Type B pancreatic cell (in vitro differentiated cells): ENCODE results near the gene PDE3A. TPM values are rescaled to one million over a fixed set of nuclear protein-coding genes. Genes with fewer than 3 reads are reported as not detected.

Experiments used
- DNase-seq: peaks from one replicate; pipeline ENCODE4 v3.0.0; 2021; ENCODE audit warnings: mixed read lengths; ENCODE audit not compliant: unreplicated experiment; ENCODE audit errors: extremely low spot score
- H3K27ac Mint-ChIP-seq: 2 replicates; pipeline ENCODE4 v1.8.0; 2021; ENCODE audit warnings: mild to moderate bottlenecking, mixed read lengths
- H3K27me3 Mint-ChIP-seq: 2 replicates; pipeline ENCODE4 v1.8.0; 2021; ENCODE audit warnings: mixed read lengths
- H3K36me3 Mint-ChIP-seq: 2 replicates; pipeline ENCODE4 v1.8.0; 2021; ENCODE audit warnings: mixed read lengths
- H3K4me1 Mint-ChIP-seq: one replicate; pipeline ENCODE4 v1.8.0; 2021; ENCODE audit warnings: mixed read lengths; ENCODE audit not compliant: unreplicated experiment
- H3K4me3 Mint-ChIP-seq: 2 replicates; pipeline ENCODE4 v1.8.0; 2021; ENCODE audit warnings: mild to moderate bottlenecking, mixed read lengths
- H3K9me3 Mint-ChIP-seq: 2 replicates; pipeline ENCODE4 v1.8.0; 2021; ENCODE audit warnings: mixed read lengths
- total RNA-seq: library from RNA; stranded (reverse); gene quantifications from 2 replicates; pipeline ENCODE4 v1.2.1, GENCODE V29; 2021; ENCODE audit warnings: low replicate concordance
- TF ChIP-seq, protein P1 (sequence below): fragments of 200-600 bp; sonication (generic); conservative IDR thresholded peaks from 2 replicates; pipeline ENCODE4 v1.5.0; 2021; ENCODE audit warnings: antibody characterized with exemption, mild to moderate bottlenecking

The PDE3A gene
- total RNA-seq, 1 donor from 2014 or later = 19.7 TPM

- Mint-ChIP-seq H3K27me3 (no peaks in the 10 kb centered on the region), H3K4me1 (no peaks in the 10 kb centered on the region), H3K4me3 (no peak overlapping the region), H3K27ac (peak overlapping the region; percentile 33), H3K36me3 (no peaks in the 10 kb centered on the region), H3K9me3 (no peaks in the 10 kb centered on the region)
- TF ChIP-seq, protein P1, sequence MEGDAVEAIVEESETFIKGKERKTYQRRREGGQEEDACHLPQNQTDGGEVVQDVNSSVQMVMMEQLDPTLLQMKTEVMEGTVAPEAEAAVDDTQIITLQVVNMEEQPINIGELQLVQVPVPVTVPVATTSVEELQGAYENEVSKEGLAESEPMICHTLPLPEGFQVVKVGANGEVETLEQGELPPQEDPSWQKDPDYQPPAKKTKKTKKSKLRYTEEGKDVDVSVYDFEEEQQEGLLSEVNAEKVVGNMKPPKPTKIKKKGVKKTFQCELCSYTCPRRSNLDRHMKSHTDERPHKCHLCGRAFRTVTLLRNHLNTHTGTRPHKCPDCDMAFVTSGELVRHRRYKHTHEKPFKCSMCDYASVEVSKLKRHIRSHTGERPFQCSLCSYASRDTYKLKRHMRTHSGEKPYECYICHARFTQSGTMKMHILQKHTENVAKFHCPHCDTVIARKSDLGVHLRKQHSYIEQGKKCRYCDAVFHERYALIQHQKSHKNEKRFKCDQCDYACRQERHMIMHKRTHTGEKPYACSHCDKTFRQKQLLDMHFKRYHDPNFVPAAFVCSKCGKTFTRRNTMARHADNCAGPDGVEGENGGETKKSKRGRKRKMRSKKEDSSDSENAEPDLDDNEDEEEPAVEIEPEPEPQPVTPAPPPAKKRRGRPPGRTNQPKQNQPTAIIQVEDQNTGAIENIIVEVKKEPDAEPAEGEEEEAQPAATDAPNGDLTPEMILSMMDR = no peak
- DNase-seq = no peak
Observed at GRCh38 chr12:20420557-20420956, 52.2 kb downstream of the PDE3A start.

GRCh38 chr12:20421421-20421820, 53.1 kb downstream of the PDE3A start:
- DNase-seq = no peak
- peak overlapping the region; percentile 14 for H3K27ac Mint-ChIP-seq
- H3K9me3 Mint-ChIP-seq = no peaks in the 10 kb centered on the region
- no peaks in the 10 kb centered on the region for H3K4me1 Mint-ChIP-seq
- TF ChIP-seq, protein P1 = no peak
- H3K27me3 Mint-ChIP-seq = no peaks in the 10 kb centered on the region
- no peak overlapping the region for H3K4me3 Mint-ChIP-seq
- no peaks in the 10 kb centered on the region for H3K36me3 Mint-ChIP-seq

DNA sequence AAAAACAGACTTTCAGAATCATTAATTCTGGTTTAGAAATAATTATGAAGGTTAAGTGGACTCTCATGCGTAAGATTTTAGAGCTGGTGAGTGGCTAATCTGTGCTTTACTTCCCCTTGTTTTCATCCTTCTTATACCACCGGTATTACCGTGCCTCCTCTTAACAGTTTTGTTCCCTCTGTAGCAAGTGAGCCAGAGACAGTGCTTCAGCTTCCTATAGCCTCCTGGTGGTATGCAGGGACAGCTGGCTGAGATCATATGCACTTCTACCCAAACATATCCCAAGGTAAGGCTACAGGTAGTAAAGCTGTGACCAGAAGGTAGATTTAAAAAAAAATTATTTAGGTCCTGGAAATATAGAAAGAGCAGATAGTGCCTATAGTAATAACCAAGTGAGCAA, 55.2 kb downstream of the PDE3A start:
- H3K36me3 Mint-ChIP-seq = peaks cover 5% of the 10 kb centered on the region
- DNase-seq = no peak
- H3K4me3 Mint-ChIP-seq = no peak overlapping the region
- H3K27ac Mint-ChIP-seq = no peak overlapping the region
- no peaks in the 10 kb centered on the region for H3K27me3 Mint-ChIP-seq
- no peaks in the 10 kb centered on the region for H3K9me3 Mint-ChIP-seq
- TF ChIP-seq, protein P1 = no peak
- H3K4me1 Mint-ChIP-seq = no peaks in the 10 kb centered on the region

GRCh38 chr12:20424841-20425240, 56.5 kb downstream of the PDE3A start:
- no peaks in the 10 kb centered on the region for H3K4me1 Mint-ChIP-seq
- H3K27ac Mint-ChIP-seq = no peak overlapping the region
- no peaks in the 10 kb centered on the region for H3K27me3 Mint-ChIP-seq
- TF ChIP-seq, protein P1 = no peak
- peaks cover 7% of the 10 kb centered on the region for H3K36me3 Mint-ChIP-seq
- no peak overlapping the region for H3K4me3 Mint-ChIP-seq
- H3K9me3 Mint-ChIP-seq = no peaks in the 10 kb centered on the region
- DNase-seq = no peak

DNA sequence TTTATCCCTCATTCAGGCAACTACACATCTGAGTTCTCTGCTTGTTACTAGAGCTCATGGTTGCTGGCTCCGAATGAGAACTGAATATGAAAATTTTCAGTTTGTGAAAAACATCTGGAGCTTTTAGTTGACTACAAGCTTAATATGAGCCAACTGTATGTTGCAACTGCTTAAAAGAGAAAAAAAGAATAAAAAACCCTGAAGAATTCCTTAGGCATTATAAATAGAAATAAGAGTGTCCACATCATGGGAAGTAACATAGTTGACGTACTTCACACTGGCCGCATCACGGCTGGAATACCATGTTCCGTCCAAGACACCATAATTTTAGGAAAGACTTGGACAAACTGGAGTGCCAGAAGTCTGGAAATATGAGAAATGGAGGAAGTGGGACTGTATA, 57.9 kb downstream of the PDE3A start:
- Mint-ChIP-seq H3K9me3 (no peaks in the 10 kb centered on the region), H3K27ac (no peak overlapping the region), H3K4me3 (no peak overlapping the region), H3K4me1 (no peaks in the 10 kb centered on the region), H3K36me3 (peaks cover 10% of the 10 kb centered on the region), H3K27me3 (no peaks in the 10 kb centered on the region)
- DNase-seq = no peak
- TF ChIP-seq, protein P1 = no peak

DNA sequence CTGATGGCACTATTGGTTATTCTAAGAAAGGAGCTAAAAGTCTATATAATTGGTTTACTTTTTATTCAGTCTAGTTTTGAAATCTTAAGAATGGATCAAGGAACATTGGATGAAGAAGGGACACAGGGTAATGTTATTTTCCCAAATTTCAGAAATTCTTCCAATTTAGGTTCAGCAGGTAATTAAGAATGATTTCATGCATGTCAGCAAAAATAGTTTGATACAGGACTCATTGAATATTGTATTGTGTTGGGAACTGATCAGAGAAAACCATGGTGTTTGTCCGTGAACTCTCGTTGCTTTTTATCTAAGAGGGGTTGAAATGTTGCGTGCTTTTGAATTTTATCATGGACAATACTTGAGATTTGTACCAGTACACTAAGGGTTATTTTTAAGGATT, 58.6 kb downstream of the PDE3A start:
- Mint-ChIP-seq H3K27me3 (no peaks in the 10 kb centered on the region), H3K4me1 (no peaks in the 10 kb centered on the region), H3K4me3 (no peak overlapping the region), H3K36me3 (peaks cover 10% of the 10 kb centered on the region), H3K9me3 (no peaks in the 10 kb centered on the region), H3K27ac (no peak overlapping the region)
- TF ChIP-seq, protein P1 = no peak
- no peak for DNase-seq
